DMS 273 (cell line): ENCODE results near the gene LRRC15.

Experiments
- DNase-seq: peaks from one replicate; lab custom pipeline; 2025; ENCODE audit not compliant: unreplicated experiment; lab: John Stamatoyannopoulos, UW

The LRRC15 gene

DNA sequence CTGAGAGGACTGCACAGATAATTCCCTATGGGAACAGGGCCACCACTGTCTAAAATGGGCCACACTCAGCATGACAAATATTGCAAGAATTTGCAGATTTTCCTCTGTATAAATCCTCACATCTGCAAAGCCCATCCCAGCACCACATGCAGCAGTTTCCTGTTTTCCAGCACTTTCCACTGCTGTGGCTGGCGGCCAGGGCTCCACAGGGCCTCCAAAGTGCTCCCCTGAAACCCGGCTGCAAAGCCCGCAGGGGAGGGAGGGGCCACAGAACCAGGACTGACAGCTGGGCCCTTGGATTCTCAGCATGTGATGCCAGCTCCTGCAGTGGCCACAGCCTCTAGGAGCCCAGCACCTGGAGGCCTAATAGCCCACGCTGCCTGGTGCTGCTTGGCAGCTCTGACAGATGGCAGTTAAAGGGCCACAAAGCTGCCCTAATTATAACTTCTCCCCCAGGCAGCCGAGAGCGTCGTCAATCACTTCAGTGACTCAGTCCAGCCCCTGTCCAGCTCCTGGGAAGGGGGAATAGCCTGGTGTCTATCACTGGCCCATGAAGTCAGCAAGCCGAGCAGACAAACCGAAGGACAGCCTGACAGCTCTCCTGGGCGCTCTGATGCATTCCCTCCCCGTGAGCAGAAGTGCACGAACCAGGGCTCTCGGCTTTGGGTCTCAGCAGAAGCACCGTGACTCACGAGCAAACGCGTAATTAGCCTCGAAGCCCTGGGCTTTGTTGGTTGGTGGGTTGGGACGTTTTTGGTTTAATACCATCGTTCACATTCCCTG lies 4.7 kb downstream of the LRRC15 start:
- peak; percentile 97 for DNase-seq

GRCh38 chr3:194364314-194364651 lies 5.3 kb downstream of the LRRC15 start:
- DNase-seq: no peak

DNA sequence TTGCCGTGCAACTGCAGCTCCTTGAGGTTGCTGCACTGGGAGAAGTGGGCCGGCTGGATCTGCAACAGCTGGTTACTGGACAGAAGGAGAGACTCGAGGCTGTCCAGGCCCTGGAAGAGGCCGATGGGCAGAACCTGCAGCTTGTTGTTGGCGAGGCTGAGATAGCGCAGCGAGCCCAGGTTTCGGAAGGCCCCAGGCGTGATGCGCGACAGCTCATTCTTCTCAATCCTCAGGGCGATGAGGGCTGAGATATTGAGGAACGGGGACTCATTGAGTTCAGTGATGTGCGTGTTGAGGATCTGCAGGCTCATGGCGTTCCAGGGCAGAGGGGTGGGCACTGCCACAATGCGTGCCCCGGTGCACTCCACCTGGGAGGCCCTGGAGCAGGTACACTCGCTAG lies 9.0 kb downstream of the LRRC15 start:
- no peak for DNase-seq

DNA sequence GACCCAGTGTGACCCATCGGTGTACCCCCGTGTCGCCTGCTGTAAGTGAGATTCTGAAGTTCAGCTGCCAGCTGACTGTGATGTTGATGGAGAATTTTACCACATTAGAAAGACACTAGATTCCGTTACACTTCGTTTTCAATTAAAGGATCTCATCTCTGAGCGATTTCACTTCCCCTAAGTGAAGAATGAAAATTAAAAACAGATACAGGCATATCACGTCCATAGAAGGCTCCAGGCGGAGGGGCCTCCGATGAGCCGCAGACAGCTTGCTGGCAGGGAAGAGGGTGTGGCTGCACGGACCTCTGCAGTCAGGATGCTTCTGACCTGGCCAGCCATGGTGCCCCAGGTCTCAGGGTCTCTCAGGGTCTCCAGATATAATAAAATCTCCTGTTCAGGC lies 11.9 kb downstream of the LRRC15 start:
- no peak for DNase-seq

- DNase-seq: no peak
These were observed 14.2 kb downstream of the LRRC15 start for GRCh38 chr3:194355379-194355778.

DNA sequence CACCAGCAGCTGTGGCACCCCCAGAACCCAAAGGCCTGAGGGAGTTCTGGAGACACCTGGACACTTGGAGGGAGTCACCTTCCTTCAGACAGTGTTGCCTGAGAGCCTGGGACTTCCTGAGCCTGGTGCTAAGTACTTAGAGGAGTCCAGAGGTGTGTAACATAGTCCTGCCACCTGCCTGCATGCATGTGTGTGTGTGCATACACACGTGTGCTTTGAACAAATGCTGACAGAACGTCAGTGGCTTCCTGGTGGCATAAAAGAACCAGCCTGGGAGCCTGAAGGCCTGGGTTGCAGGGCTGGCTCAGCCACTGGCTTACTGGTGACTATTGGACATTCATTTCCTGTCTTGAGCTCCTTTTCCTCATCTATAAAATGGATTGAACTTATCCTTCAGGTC lies 15.2 kb downstream of the LRRC15 start:
- no peak for DNase-seq

- no peak for DNase-seq
These were observed 16.8 kb downstream of the LRRC15 start for GRCh38 chr3:194352667-194353246.

DNA sequence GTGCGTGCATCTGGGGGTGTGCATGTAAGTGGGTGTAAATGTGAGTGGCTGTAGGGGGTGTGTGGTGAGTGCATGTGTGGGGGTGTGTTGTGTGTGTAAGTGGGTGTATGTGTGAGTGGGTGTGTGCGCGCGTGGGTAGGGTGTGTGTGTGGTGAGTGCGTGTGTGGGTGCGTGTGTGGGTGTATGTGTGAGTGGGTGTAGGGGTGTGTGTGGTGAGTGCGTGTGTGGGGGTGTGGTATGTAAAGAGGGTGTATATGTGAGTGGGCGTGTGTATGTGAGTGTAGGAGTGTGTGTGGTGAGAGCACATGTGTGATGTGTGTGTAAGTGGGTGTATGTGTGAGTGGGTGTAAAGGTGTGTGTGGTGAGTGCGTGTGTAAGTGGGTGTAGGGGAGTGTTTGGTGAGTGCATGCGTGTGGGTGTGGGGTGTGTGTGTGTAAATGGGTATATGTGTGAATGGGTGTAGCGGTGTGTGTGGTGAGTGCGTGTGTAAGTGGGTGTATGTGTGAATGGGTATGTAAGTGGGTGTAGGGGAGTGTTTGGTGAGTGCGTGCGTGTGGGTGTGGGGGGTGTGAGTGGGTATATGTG lies 17.5 kb downstream of the LRRC15 start:
- no peak for DNase-seq

DNA sequence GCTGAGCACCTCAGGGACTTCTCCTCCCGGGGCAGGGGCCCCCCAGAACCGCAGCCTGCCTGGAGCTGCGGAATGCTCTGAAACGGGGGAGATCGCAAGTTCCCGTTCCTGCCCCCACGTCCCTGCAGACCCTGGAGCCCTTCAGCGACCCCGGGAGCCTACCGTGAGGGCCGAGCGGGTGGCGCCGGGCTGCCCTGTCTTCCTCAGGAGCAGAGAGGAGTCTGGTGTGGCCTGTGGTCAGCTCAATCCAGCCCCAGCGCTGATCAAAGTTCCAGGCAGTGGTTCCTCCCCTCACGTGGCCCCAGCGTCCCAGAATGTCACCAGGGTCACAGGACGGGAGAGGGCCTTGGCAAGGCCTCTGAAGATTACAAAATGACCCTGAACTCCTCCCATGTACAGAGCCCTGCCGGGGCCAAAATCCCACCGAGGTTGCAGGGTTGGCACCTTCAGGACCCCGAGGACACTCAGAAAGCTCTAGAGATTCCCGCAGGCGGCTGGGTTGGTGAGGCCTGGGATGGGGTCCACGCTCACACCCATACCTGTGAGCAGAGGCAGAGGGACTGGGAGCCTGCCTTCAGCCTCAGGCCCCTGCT lies 18.4 kb downstream of the LRRC15 start, which contains the start of gene CPN2:
Gene CPN2, minus strand, starts transcription at position 249 of the 593 bp plus-strand sequence. CDS start 8,626 bp downstream, outside the sequence.
- DNase-seq: no peak

DNA sequence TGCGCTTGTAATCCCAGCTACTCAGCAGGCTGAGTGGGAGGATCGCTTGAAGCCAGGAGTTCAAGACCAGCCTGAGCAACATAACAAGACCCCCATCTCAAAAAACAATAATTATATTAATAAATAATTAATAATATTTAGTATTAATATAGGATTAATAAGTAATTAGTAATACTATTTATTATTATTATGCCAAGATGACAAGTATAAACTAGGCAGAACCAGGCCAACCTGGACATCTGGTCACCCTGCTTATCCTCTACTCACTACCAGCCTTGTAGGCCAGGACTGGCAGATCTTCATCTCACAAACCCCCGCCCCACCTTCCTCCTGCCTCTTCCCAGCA lies 18.8 kb downstream of the LRRC15 start:
- DNase-seq: no peak

DNA sequence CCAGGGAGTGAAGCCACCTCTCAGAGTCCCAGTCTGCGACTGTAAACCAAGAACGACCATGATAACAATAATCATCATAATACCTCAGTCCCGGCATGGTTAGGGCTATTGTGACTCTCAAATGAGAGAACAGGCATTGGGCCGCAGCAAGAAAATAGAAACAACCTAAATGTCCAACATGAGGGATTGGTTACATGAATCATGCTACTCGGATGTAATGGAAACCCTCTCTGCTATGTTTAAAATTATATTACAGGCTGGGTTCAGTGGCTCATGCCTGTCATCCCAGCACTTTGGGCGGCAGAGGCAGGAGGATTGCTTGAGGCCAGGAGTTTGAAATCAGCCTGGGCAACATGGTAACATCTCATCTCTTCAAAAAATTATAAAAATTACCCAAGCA lies 21.2 kb downstream of the LRRC15 start:
- DNase-seq: no peak

- no peak for DNase-seq
These were observed 22.9 kb downstream of the LRRC15 start for GRCh38 chr3:194346621-194347020.

GRCh38 chr3:194346035-194346434 lies 23.5 kb downstream of the LRRC15 start:
- DNase-seq: no peak

DNA sequence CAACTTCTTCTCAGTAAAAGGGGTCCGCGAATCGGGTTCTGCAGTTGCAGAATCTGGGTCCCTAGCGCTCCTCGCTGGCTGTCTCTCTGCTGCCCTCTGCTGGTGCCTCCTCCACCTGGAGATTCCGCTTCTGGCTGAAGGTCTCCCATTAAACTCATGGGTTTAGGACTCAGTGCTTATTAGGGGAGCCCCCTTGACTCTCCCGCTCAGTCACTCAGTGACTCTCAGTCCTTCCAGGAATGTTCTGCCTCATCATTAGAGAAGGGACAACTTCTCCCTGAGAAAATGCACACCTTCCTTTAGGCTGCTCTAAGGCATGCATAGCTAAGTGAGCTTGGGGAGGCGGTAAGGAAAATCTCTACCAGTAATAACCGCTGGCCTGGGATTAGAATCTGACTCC lies 25.5 kb downstream of the LRRC15 start:
- peak; percentile 83 for DNase-seq

GRCh38 chr3:194343561-194343893 lies 26.0 kb downstream of the LRRC15 start:
- DNase-seq: no peak

GRCh38 chr3:194342861-194343560 lies 26.5 kb downstream of the LRRC15 start:
- no peak for DNase-seq

- DNase-seq: no peak
These were observed 28.7 kb downstream of the LRRC15 start for GRCh38 chr3:194340757-194341400.

GRCh38 chr3:194339840-194340239 lies 29.7 kb downstream of the LRRC15 start:
- no peak for DNase-seq

- peak; percentile 23 for DNase-seq
These were observed 30.2 kb downstream of the LRRC15 start for GRCh38 chr3:194339356-194339755.

GRCh38 chr3:194337965-194338753 lies 31.4 kb downstream of the LRRC15 start:
- no peak for DNase-seq
